Kidney (tissue), 14 donors: ENCODE measurements around the gene SLC39A6. TPM values are rescaled to one million over a fixed set of nuclear protein-coding genes. Genes with fewer than 3 reads are reported as not detected.

Experiments used
- DNase-seq, 5 donors: peaks; one replicate each; pipeline ENCODE4 v3.0.0-alpha.2; 2013 to 2020
- FAIRE-seq: peaks from 2 replicates; lab custom pipeline; 2012; peaks lifted over from hg19 to GRCh38; lab: Jason Lieb, UNC
- H3K27ac ChIP-seq, 2 donors: one replicate each; pipeline ENCODE4 v1.7.0; 2013; ENCODE audit warnings: low read depth in 2 of 2, low read length in 2 of 2, inconsistent platforms in 1 of 2
- H3K27me3 ChIP-seq: one replicate; pipeline ENCODE4 v1.7.1; 2013; ENCODE audit warnings: low read length, inconsistent platforms; ENCODE audit not compliant: control insufficient read depth, insufficient read depth
- H3K36me3 ChIP-seq, 3 donors: one replicate each; pipeline versions ENCODE4 v1.7.0 to v1.7.1; 2013; ENCODE audit warnings: low read length in 3 of 3, control low read depth in 1 of 3, inconsistent platforms in 1 of 3; ENCODE audit not compliant: insufficient read depth in 3 of 3, control insufficient read depth in 2 of 3
- H3K4me1 ChIP-seq, 3 donors: one replicate each; pipeline versions ENCODE4 v1.7.0 to v1.7.1; 2013; ENCODE audit warnings: low read length in 3 of 3, inconsistent platforms in 1 of 3, low read depth in 1 of 3; ENCODE audit not compliant: control insufficient read depth in 2 of 3, insufficient read depth in 2 of 3
- H3K4me3 ChIP-seq, 3 donors: one replicate each; pipeline versions ENCODE4 v1.7.0 to v1.8.1; 2013; ENCODE audit warnings: low read length in 3 of 3, control low read depth in 1 of 3, inconsistent platforms in 1 of 3
- H3K9ac ChIP-seq, 3 donors: one replicate each; pipeline versions ENCODE4 v1.7.0 to v1.7.1; 2013; ENCODE audit warnings: low read length in 3 of 3, control low read depth in 1 of 3, inconsistent platforms in 1 of 3
- H3K9me3 ChIP-seq, 3 donors: one replicate each; pipeline versions ENCODE4 v1.7.0 to v1.7.1; 2013; ENCODE audit warnings: low read length in 3 of 3, control low read depth in 1 of 3, inconsistent platforms in 1 of 3; ENCODE audit not compliant: control insufficient read depth in 2 of 3, insufficient read depth in 1 of 3
- intact Hi-C: fragments of 100-400 bp; cut with DNase I; formaldehyde crosslinking; loops from one replicate; pipeline ENCODE4 v1.11.1; 2022
- polyA plus RNA-seq: library from polyadenylated mRNA; stranded (reverse); fragments of 350-450 nt; fragmentation: Illumina TruSeq; extraction: RNeasy Lipid Tissue Mini Kit (QIAGEN cat#74804); gene quantifications from one replicate; pipeline ENCODE4 v1.2.3, GENCODE V29; 2014; ENCODE audit warnings: low read depth, low replicate concordance; ENCODE audit not compliant: insufficient read depth
- total RNA-seq: library from RNA; stranded (reverse); fragmentation: NEBNext Ultra II Directional; extraction: Animal tissue kit (Norgen Biotek cat#: 25700); gene quantifications from one replicate; pipeline ENCODE4 v1.2.1, GENCODE V29; 2021
- TF ChIP-seq, protein P1 (sequence below): IDR thresholded peaks from 3 replicates; pipeline ENCODE4 v1.5.1; 2012; ENCODE audit warnings: mild to moderate bottlenecking, moderate library complexity, borderline replicate concordance; ENCODE audit not compliant: insufficient read depth; ENCODE audit errors: extremely low read depth
- donor health status: control.
- donor health status: control.
- donor health status: control.
- donor health status: control.
- donor health status: control.
- donor health status: DM: yes; HTN: yes; CAD: no.
- donor health status: Normal renal cell carcinoma (clear cell type).

Gene SLC39A6
- total and polyA plus RNA-seq, 2 donors from 2014 or later: 27.3 to 44.7 TPM

DNA sequence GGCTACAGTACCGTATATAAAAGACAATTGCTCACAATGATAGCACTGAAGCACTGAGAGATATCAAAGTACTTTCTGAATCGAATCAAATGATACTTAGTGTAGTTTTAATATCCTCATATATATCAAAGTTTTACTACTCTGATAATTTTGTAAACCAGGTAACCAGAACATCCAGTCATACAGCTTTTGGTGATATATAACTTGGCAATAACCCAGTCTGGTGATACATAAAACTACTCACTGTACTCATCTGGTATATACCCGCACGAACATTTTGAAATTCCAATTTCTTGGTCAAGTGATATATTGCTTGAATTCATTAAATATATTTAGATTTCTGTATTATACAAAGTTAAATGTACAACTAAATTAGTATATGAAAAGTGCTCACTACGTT, 20.5 kb downstream of the SLC39A6 start:
- TF ChIP-seq, protein P1, sequence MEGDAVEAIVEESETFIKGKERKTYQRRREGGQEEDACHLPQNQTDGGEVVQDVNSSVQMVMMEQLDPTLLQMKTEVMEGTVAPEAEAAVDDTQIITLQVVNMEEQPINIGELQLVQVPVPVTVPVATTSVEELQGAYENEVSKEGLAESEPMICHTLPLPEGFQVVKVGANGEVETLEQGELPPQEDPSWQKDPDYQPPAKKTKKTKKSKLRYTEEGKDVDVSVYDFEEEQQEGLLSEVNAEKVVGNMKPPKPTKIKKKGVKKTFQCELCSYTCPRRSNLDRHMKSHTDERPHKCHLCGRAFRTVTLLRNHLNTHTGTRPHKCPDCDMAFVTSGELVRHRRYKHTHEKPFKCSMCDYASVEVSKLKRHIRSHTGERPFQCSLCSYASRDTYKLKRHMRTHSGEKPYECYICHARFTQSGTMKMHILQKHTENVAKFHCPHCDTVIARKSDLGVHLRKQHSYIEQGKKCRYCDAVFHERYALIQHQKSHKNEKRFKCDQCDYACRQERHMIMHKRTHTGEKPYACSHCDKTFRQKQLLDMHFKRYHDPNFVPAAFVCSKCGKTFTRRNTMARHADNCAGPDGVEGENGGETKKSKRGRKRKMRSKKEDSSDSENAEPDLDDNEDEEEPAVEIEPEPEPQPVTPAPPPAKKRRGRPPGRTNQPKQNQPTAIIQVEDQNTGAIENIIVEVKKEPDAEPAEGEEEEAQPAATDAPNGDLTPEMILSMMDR: no peak
- no peak for FAIRE-seq
- Histone ChIP-seq H3K4me1 (no peaks in the 10 kb centered on the region), H3K27me3 (no peaks in the 10 kb centered on the region), H3K36me3 (peaks cover 2 to 10% (median 8%) of the 10 kb centered on the region in 3 donors), H3K4me3 (no peak overlapping the region), H3K9me3 (no peaks in the 10 kb centered on the region), H3K27ac (no peak overlapping the region), H3K9ac (no peak overlapping the region)
- DNase-seq: no peak
- intact Hi-C loops: no loop called here

DNA sequence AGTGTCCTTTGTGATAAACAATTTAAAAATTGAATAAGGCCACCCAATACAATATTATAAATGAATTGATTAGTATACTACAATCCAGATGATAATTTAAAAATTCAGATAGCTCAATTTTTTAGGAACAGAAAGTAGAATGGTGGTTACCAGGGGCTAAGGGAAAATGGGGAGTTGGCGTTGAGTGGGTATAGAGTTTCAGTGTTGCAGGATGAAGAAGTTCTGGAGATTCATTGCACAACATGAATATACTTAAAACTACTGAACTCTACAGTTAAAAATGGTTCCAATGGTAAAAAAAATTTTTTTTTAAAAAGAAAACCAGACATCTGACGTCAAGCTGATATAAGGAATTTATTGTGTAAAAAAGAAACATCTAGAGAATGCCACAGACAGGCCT, 20.9 kb downstream of the SLC39A6 start:
- H3K4me1 ChIP-seq: no peaks in the 10 kb centered on the region
- H3K4me3 ChIP-seq: no peak overlapping the region
- TF ChIP-seq, protein P1: no peak
- H3K36me3 ChIP-seq: peaks cover 2 to 10% (median 8%) of the 10 kb centered on the region in 3 donors
- no peak for DNase-seq
- peaks cover 0 to 2% (median 0%) of the 10 kb centered on the region in 3 donors for H3K9me3 ChIP-seq
- H3K27ac ChIP-seq: no peak overlapping the region
- no peak for FAIRE-seq
- intact Hi-C loops: no loop called here
- H3K27me3 ChIP-seq: no peaks in the 10 kb centered on the region
- no peak overlapping the region for H3K9ac ChIP-seq

DNA sequence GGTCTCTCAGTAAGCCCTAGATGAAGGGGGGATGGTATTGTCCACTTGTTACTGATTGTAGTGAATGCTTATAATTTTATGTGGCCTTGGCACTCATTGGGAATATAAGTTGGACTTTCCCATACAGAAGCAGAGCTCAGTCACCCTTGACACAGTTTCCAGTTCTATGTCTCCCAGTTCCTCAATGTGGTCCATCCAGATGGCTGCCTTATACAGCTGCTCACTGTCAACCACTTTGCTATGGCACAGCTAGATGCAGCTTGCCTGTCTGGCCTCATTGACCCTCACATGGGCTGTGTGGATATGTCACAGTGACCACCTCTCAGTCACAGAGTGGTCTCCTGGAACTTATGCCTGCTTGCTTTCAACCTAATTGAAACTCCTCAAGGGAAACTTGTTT, 21.7 kb downstream of the SLC39A6 start:
- DNase-seq: no peak
- Histone ChIP-seq H3K36me3 (peaks cover 2 to 9% (median 7%) of the 10 kb centered on the region in 3 donors), H3K4me3 (no peak overlapping the region), H3K27ac (no peak overlapping the region), H3K4me1 (no peaks in the 10 kb centered on the region), H3K9ac (no peak overlapping the region), H3K27me3 (no peaks in the 10 kb centered on the region), H3K9me3 (peaks cover 0 to 2% (median 0%) of the 10 kb centered on the region in 3 donors)
- FAIRE-seq: no peak
- intact Hi-C loops: no loop called here
- TF ChIP-seq, protein P1: no peak

DNA sequence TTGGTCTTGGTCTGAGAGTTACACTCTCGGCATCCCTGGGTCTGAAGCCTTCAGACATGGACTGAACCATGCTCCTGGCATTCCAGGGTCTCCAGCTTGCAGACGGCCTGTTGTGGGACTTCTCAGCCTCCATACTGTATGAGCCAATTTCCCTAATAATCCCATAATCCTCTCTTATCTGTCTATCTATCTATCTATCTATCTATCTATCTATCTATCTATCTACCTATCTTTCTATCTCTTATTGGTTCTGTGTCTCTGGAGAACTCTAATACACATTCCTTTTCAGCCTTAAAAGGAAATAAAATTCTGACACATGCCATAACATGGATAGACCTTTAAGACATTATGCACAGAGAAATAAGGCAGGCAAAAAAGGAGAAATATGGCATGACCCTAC, 24.4 kb downstream of the SLC39A6 start:
- intact Hi-C loops: no loop called here
- H3K27ac ChIP-seq: no peak overlapping the region
- no peaks in the 10 kb centered on the region for H3K36me3 ChIP-seq
- no peaks in the 10 kb centered on the region for H3K4me1 ChIP-seq
- no peak overlapping the region for H3K9ac ChIP-seq
- DNase-seq (no peak), FAIRE-seq (no peak)
- peaks cover 0 to 12% (median 3%) of the 10 kb centered on the region in 3 donors for H3K9me3 ChIP-seq
- H3K27me3 ChIP-seq: no peaks in the 10 kb centered on the region
- H3K4me3 ChIP-seq: no peak overlapping the region
- TF ChIP-seq, protein P1: no peak
